GM12878 (cell line): ENCODE measurements around the gene CLIC6. TPM values are rescaled to one million over a fixed set of nuclear protein-coding genes. Genes with fewer than 3 reads are reported as not detected.

Experiments
- ATAC-seq: fragments of 200-7000 bp; cut with Tn5 transposase; 3 replicates; pipeline ENCODE4 v1.9.1; 2020; ENCODE audit warnings: mild to moderate bottlenecking, moderate library complexity
- BruUV-seq: library from RNA; stranded (reverse); fragments of 400-500 nt; replicated peaks from 2 replicates; lab custom pipeline; 2021; lab: Mats Ljungman, UMichigan
- CTCF ChIA-PET: fragments of 300-600 bp; sonication (Branson Sonifier 250); formaldehyde crosslinking; extraction: SDS; loops from one replicate; lab custom pipeline; 2021; ENCODE audit warnings: inconsistent platforms; lab: Yijun Ruan, JAX
- POLR2A ChIA-PET: fragments of 350-600 bp; formaldehyde crosslinking; extraction: SDS; loops from one replicate; lab custom pipeline; 2021; ENCODE audit warnings: inconsistent platforms; lab: Charles Lee
- RAD21 ChIA-PET: fragments of 300-600 bp; sonication (Branson Sonifier 250); formaldehyde crosslinking; loops from one replicate; lab custom pipeline; 2023; ENCODE audit warnings: antibody characterized with exemption; ENCODE audit not compliant: unreplicated experiment; lab: Charles Lee
- SMC1A ChIA-PET: fragments of 300-600 bp; sonication (Branson Sonifier 250); formaldehyde crosslinking; loops from one replicate; lab custom pipeline; 2023; ENCODE audit not compliant: unreplicated experiment, uncharacterized antibody; lab: Charles Lee
- DNase-seq: peaks from one replicate; pipeline ENCODE4 v3.0.0-alpha.2; 2011; ENCODE audit warnings: low read depth, low spot score
- FAIRE-seq: peaks from 3 replicates; lab custom pipeline; 2011; peaks lifted over from hg19 to GRCh38; lab: Jason Lieb, UNC
- H2AFZ ChIP-seq: 2 replicates; pipeline ENCODE4 v1.6.0; 2011; ENCODE audit warnings: low read depth, low read length, control low read depth; ENCODE audit not compliant: control insufficient read depth
- H3K27ac ChIP-seq: 2 replicates; pipeline ENCODE4 v1.5.1; 2011; ENCODE audit warnings: control low read depth; ENCODE audit not compliant: control insufficient read depth, insufficient read depth
- H3K27me3 ChIP-seq, 2 experiments: replicated peaks in 1 of 2; 2 replicates each; pipeline versions ENCODE4 v1.6.0 to v1.6.1; 2011; ENCODE audit warnings: low read length in 1 of 2; ENCODE audit not compliant: control insufficient read depth in 2 of 2, insufficient read depth in 2 of 2
- H3K36me3 ChIP-seq, 2 experiments: 2 replicates each; pipeline ENCODE4 v1.5.1; 2011; ENCODE audit warnings: low read length in 1 of 2; ENCODE audit not compliant: control insufficient read depth in 2 of 2, insufficient read depth in 2 of 2
- H3K4me1 ChIP-seq: 2 replicates; pipeline ENCODE4 v1.6.1; 2011; ENCODE audit warnings: mild to moderate bottlenecking, low read length, moderate library complexity, mixed read lengths; ENCODE audit not compliant: control insufficient read depth, insufficient read depth
- H3K4me2 ChIP-seq: 2 replicates; pipeline ENCODE4 v1.6.0; 2011; ENCODE audit warnings: control low read depth; ENCODE audit not compliant: control insufficient read depth, insufficient read depth
- H3K4me3 ChIP-seq: fragments of 200-600 bp; sonication (generic); 2 replicates; pipeline ENCODE4 v1.5.1; 2016
- H3K79me2 ChIP-seq: 2 replicates; pipeline ENCODE4 v1.6.0; 2011; ENCODE audit warnings: low read length; ENCODE audit not compliant: control insufficient read depth, insufficient read depth
- H3K9ac ChIP-seq: 2 replicates; pipeline ENCODE4 v1.8.0; 2011; ENCODE audit warnings: low read length, control low read depth, mixed read lengths; ENCODE audit not compliant: control insufficient read depth, insufficient read depth
- H3K9me3 ChIP-seq: replicated peaks from 3 replicates; pipeline ENCODE4 v1.5.1; 2011; ENCODE audit warnings: mild to moderate bottlenecking, low read length; ENCODE audit not compliant: control insufficient read depth, insufficient read depth
- H4K20me1 ChIP-seq: 2 replicates; pipeline ENCODE4 v1.6.0; 2011; ENCODE audit not compliant: control insufficient read depth, insufficient read depth
- BCLAF1 ChIP-seq: fragments of 450-650 bp; IDR thresholded peaks from 2 replicates; pipeline ENCODE4 v1.6.1; 2017; ENCODE audit warnings: antibody characterized with exemption, mild to moderate bottlenecking, moderate library complexity
- IKZF2 ChIP-seq, 2 experiments: fragments of 450-650 bp; IDR thresholded peaks; 2 replicates each; pipeline ENCODE4 v1.6.1; 2017; ENCODE audit warnings: mild to moderate bottlenecking in 2 of 2, moderate library complexity in 2 of 2
- IRF3 ChIP-seq: fragments of 450-650 bp; IDR thresholded peaks from 2 replicates; pipeline ENCODE4 v1.6.1; 2014; ENCODE audit warnings: mild to moderate bottlenecking
- MEF2B ChIP-seq: fragments of 450-650 bp; IDR thresholded peaks from 2 replicates; pipeline ENCODE4 v1.6.1; 2018; ENCODE audit warnings: mild to moderate bottlenecking, moderate library complexity; ENCODE audit not compliant: partially characterized antibody, poor library complexity, severe bottlenecking
- PKNOX1 ChIP-seq: fragments of 450-650 bp; IDR thresholded peaks from 2 replicates; pipeline ENCODE4 v1.6.1; 2016; ENCODE audit warnings: mild to moderate bottlenecking
- PRDM15 ChIP-seq: fragments of 450-650 bp; formaldehyde crosslinking; IDR thresholded peaks from 2 replicates; pipeline ENCODE4 v1.4.0; 2020; ENCODE audit warnings: mild to moderate bottlenecking, moderate library complexity
- RELB ChIP-seq: fragments of 450-650 bp; IDR thresholded peaks from 2 replicates; pipeline ENCODE4 v1.6.1; 2017; ENCODE audit warnings: low read depth, mild to moderate bottlenecking, moderate library complexity
- RUNX3 ChIP-seq: IDR thresholded peaks from 2 replicates; pipeline ENCODE4 v1.6.1; 2012; ENCODE audit warnings: low read length, inconsistent platforms
- SMAD1 ChIP-seq: fragments of 450-650 bp; IDR thresholded peaks from 2 replicates; pipeline ENCODE4 v1.6.1; 2018; ENCODE audit warnings: mild to moderate bottlenecking, low read depth; ENCODE audit not compliant: partially characterized antibody
- TBL1XR1 ChIP-seq: IDR thresholded peaks from 2 replicates; pipeline ENCODE4 v1.6.1; 2012; ENCODE audit warnings: low read depth, low read length, improper control_type of control experiment
- YBX1 ChIP-seq: fragments of 450-650 bp; IDR thresholded peaks from 2 replicates; pipeline ENCODE4 v1.6.1; 2016; ENCODE audit warnings: antibody characterized with exemption
- ZNF274 ChIP-seq: IDR thresholded peaks from one replicate; pipeline ENCODE4 v1.8.0; 2011; ENCODE audit not compliant: insufficient read length, insufficient read depth
- in situ Hi-C: fragments of 300-500 bp; cut with MboI; formaldehyde crosslinking; loops from 9 replicates; pipeline ENCODE4 v1.14.3; 2018; ENCODE audit warnings: mixed read lengths
- intact Hi-C: fragments of 100-400 bp; cut with micrococcal nuclease; formaldehyde crosslinking; loops from one replicate; pipeline ENCODE4 v1.14.2; 2022; ENCODE audit not compliant: unreplicated experiment
- polyA plus RNA-seq, 11 experiments: library from polyadenylated mRNA; depleted of rRNA in 4 of 11; unstranded in 6 of 11; stranded (reverse) in 5 of 11; fragments of >200 nt; fragmentation: Nextera tagmentation in 4 of 11; fragmentation: Illumina TruSeq in 1 of 11; extraction: Ambion mirVana in 4 of 11; extraction: Trizol in 1 of 11; gene quantifications; 1 replicate in 1 of 11; 2 replicates in 10 of 11; pipeline versions ENCODE4 v1.2.1 to v1.2.3, GENCODE V29; 2011 to 2016; ENCODE audit warnings: inconsistent platforms in 2 of 11, missing spikeins in 2 of 11, low read depth in 1 of 11
- total RNA-seq, 4 experiments: library from RNA; depleted of rRNA in 3 of 4; stranded (reverse); fragments of >200 nt in 3 of 4; fragmentation: Illumina TruSeq in 1 of 4; extraction: Trizol in 1 of 4; gene quantifications; 2 replicates each; pipeline versions ENCODE4 v1.2.1 to v1.2.3, GENCODE V29; 2013 to 2021

Gene CLIC6
- total and polyA plus RNA-seq, 10 of the 15 experiments (the other 5 are each of a cell fraction or from before 2014, with no cell fraction given), result 5.7 to 34.1 (median 11.2) TPM

- in situ Hi-C loops (no loop called here), intact Hi-C loops (no loop called here)
- RAD21 ChIA-PET, result interaction anchor here (0.6 to 3.6 kb wide), 4 partner anchors 11 to 751 kb away, joined by 3 to 11 read pairs (median 5); no protein-coding TSS in a partner anchor
- Histone ChIP-seq H3K36me3 (peaks cover 0 to 3% of the 10 kb centered on the region in 2 experiments; a peak in 1 of 4 replicates), H4K20me1 (no peaks in the 10 kb centered on the region)
- ATAC-seq, result no peak
- no peak for FAIRE-seq
- no peak for DNase-seq
- POLR2A ChIA-PET, result no interaction called here
- no peak for TF ChIP-seq TBL1XR1
- no peak for TF ChIP-seq PRDM15 (CRISPR knock-in tag)
- TF ChIP-seq RUNX3, result no peak
- no peak for TF ChIP-seq YBX1
- no peak for TF ChIP-seq PKNOX1
- no peak for TF ChIP-seq SMAD1
- TF ChIP-seq MEF2B, result no peak
- no peak for TF ChIP-seq RELB
- TF ChIP-seq IRF3, result no peak
- TF ChIP-seq BCLAF1, result no peak
- no peak for TF ChIP-seq ZNF274
- no peak for TF ChIP-seq IKZF2 (IDR thresholded peaks at IDR 0.05)
- TF ChIP-seq, all 136 proteins: peak for 0
- no peak overlapping the region for H3K9ac ChIP-seq
- H3K4me3 ChIP-seq, result no peak overlapping the region
- H3K27ac ChIP-seq, result peak overlapping the region; percentile 81
- ChIA-PET SMC1A (interaction anchor here (1.3 to 2.7 kb wide), 5 partner anchors 18 to 48 kb away, joined by 3 to 11 read pairs (median 5); no protein-coding TSS in a partner anchor), CTCF (interaction anchor here (0.7 to 6.4 kb wide), 3 partner anchors 17 to 72 kb away, joined by 4 to 50 read pairs (median 6); no protein-coding TSS in a partner anchor)
- H3K27me3 ChIP-seq, result no peaks in the 10 kb centered on the region; a peak in 1 of 4 replicates
- H3K9me3 ChIP-seq, result peaks cover 5% of the 10 kb centered on the region
- BruUV-seq, result no TSS peak
- H3K4me1 ChIP-seq, result peaks cover 29% of the 10 kb centered on the region
- peak overlapping the region; percentile 47; the same call in 1 of the 2 replicates for H3K4me2 ChIP-seq
- H2AFZ ChIP-seq, result no peak overlapping the region
- peaks cover 53% of the 10 kb centered on the region for H3K79me2 ChIP-seq
Observed at GRCh38 chr21:34674468-34674867, 5.7 kb downstream of the CLIC6 start.
